ENCODE data around the gene NOS2.

Gene NOS2

DNA sequence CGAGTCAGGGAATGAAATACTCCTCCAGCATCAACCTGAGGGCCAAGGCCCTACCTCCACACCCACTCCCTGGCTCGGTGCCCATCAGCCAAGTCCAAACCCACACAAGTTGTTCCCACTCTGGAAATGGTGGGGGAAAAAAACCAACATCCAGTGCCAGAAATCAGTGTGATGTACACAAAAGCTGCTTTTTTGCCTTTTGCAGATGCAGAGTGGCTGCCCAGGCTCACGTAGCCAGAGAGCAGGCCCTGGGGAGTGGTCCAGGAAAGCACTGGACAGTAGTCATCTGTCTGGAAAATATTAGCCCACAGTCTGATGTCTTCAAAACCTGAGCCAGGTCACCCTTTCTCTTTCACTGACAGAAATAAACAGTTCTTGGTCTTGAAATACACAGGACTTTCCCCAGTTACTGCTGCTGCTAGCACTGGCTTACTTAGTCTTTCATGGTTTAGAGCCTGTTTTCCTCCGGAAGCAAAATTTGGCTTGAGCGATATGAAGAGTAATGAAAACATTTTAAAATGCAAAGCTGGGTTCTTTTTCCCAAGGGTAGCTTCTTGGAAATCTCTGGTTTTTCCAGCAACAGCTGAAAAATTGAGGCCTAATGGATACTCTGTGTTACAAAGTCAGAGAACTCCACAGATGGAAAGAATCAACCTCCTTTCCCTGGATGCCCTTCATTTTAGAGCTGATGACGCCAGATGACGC, 18.2 kb upstream of the NOS2 start:
- no peak for DNase-seq

DNA sequence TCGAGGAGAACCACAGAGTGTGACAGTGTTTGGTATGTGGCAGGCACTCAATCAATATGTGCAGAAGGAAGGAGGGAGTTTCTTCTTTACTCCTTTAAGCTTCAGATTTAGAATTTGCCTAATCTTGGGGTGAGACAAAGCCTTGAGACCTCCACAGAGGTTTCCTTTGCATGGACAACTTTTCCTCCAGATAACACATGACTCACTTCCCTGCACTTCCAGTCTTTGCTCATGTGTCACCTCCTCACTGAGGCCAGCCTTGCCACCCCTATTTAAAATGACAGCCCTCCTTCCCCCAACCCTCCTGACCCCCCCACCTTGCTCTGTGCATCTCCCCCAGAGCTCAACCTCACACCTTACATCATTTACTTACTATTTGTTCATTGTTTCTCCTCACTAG, 17.4 kb upstream of the NOS2 start:
- DNase-seq, result no peak

DNA sequence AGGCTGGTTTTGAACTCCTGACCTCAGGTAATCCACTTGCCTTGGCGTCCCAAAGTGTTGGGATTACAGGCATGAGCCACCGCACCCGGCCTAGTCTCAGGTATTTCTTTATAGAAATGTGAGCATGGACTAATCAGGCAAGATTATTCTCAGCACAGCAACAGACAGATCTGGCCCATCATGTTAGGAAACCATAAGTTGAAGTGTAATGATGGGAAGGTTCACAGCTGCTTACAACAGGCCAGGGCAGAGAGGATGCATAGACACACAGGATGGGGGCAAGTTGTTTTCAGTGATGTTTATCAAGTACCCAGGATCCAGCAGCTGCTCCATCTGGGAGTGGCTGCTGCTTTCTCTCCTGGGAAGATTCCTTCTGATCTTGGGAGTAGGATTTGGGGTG, 16.6 kb upstream of the NOS2 start:
- no peak for DNase-seq

DNA sequence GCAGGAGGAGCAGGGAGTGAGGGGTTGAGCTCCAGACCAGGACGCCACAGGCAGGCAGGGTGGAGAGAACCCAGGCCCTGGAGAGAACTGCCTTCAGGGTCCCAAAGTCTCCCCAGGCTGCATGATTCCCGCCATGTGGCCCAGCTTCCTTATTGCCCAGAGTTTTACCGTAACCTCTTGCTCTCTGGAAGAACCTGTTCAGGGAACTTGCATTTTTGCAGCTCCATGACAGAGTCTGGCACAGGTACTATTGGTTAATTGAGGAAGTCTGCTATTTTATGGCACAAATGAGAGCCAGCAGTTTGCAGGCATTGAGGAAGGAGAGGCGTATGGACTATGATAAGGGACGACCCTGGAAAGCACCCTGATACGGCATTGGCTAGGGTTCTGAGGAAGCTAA, 11.6 kb upstream of the NOS2 start:
- DNase-seq, result no peak

DNA sequence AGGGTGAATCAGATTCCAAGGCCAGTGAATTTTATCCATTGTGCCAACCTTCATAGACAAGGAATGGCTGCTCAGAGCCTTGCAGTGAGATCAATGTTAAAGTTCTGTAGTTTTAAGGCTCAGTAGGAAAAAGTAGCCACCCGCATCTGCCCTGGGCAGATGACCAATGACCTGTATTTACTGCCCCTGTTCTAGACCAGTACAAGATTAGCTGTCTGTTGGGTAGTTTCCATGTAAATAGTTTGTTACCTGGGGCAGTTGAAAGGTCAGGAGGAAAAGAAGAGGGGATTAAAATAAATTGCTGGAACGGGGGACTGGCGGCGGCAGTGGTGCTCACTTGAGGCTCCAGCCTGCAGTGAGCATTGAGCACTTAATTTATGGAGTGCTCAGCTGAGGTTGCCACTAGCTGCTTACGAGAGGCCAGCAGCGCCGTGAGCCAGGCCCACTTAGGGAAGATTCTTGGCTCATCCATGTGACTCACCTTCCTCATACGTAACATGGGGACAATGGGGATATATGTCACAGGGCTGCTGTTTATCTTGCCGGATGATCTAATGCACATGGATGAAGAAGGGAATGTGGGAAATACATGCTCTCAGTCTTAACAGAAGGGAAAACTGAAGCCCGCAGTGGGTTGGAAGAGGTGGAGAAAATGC, 10.7 kb upstream of the NOS2 start:
- no peak for DNase-seq

DNA sequence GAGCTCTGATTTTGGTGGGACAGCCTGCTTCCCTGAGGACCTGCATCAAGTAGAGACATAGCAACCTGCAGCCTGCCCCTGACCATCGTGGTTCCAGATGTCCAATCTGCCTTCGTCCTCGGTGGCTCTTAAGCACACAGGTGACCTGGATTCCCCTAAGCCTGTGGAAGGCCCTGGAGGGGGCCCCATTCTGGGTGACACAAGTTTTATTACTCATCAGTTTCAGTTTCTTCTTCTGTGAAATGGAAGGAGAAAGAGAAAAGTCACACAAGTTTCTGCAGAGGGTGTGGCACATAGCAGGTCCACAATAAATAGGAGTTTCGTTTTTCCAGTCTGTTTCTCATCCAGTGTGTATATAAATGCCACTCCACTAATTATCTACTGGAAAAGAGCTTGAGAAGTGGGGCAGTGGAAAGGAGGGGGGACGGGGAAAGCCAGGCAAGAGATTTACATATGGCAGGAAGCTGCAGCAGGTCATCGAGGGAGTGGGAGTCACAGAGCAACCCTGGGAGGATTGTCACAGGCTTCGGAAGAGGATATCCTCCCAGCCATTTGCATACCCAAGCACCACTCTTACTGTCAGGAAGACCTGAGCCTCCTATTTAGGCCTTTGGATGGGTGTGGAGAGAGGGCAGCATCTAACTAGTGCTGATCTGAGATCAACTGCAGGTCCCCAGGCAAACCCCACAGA, 10.0 kb upstream of the NOS2 start:
- no peak for DNase-seq

DNA sequence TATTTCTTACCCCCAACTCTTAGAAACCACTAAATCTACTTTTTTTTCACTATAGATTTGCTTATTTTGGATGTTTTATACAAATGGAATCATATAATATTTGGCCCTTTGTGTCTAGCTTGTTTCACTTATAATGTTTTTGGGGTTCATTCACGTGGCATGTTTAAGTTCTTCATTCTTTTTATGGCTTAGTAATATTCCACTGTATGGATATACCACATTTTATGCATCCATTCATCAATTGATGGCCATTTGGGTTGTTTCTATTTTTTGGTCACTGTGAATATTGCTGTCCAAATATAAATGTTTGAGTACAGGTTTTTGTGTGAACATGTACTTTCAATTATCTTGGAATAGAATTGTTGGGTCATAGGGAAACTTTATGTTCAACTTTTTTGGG, 9.2 kb upstream of the NOS2 start:
- no peak for DNase-seq

DNA sequence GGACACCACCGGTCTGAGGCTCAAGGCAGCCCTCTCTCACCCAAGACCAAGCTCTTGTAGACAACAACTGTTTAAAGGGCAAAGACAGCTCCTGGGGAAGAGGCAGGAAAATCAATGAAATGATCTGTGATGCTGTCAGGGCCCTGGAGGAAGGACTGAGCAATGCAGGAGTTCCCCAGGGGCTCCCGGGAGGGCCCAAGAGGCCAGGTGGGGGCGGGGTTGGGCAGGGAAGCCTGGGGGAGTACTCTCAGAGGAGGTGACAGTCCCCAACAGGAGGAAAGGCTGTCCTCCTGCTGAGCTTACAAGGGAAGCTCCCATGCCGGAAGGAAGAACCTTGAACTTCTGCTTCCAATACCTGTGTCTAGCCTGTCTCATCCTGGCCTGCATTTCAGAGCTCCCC, 8.3 kb upstream of the NOS2 start:
- DNase-seq, result no peak

DNA sequence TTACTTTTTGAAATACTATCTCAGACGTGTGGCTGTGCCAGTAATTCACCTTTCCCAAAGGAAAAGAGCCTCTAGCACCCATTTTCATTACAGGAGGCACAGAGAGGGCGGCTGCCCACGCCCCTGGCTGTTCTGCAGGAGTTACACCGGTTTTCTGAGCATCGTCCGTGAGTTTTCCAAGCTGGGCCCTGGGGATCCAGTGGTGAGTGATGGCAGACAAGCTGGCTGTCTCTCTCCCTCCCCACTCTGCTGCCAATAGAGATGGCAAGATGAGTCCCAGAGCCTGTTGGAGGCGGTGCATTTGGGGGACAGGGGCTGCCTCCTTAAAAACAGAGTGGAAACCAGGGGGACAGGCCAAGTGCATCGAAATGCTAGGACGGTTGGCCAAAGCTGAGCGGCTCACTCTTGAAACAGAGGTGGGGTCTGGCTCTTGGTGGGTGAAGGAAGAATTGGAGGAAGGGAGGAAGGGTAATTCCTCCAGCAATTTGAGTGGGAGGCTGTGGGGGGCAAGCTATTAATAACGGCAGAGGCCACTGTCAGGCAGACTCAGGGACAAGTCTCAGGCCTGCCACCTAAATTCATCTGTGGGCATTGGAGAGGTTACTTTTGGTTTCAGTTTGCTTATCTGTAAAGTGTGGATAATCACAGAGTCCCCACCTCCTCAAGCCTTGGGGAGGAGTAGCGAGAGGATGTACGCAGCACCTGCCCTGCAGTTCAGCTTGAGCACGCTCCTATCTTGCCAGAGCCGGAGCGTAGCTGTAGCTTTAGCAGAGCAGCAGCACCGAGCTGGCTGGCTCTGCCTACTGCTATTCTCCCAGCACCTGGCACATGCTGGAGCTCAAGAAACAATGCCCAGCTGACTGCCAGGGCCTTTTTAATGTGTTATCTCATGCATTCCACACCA, 7.5 kb upstream of the NOS2 start:
- DNase-seq, result no peak

DNA sequence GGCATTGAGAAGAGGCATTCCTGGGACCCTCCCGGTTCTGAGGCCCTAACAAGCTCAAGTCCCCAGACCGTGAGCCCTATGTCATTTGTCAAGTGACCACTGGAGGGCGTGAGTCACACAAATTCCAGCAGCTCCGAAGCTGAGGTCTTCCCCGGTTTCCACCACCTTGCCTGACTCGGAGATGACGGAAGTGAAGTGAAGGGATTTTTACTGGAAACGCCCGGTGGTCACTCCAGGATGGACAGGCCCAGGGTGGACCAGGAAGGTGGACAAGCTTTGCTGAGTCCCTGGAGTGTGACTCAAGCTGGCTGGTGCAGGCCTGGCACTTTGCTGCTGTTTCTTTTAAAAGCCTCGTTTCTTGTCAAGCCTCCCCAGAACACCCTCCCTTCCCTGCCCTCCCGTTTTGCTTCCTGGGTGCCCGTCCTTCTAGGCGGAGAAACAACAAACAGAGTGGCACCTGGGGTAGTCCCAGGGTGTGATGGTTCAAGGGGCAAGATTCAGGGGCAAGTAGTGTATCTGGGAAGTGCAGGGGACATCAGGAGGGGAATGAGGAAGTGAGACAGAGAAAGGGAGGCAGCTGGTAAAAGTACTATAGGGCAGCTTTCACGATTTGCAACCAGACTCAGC, 5.3 kb upstream of the NOS2 start:
- peak; percentile 60 for DNase-seq

DNA sequence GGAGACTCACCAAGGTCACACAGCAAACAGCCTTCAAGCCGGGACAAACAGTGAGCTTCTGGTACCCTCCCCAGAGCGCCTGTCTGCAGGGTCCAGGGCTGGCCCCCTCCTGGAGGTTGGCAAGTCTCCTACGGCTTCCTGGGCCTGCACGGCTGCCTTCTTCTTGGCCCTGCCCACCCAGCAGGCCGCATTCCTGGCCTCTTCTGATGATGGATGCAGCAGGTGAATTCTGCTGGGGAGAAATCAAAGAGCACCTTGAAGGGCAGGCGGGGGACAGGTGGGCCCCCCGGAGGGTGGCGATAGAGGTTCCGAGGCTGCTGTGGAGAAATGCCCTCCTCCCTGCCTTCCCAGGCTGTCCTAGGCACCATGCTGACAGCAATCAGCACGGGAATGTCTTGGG, 3.8 kb upstream of the NOS2 start:
- no peak for DNase-seq

DNA sequence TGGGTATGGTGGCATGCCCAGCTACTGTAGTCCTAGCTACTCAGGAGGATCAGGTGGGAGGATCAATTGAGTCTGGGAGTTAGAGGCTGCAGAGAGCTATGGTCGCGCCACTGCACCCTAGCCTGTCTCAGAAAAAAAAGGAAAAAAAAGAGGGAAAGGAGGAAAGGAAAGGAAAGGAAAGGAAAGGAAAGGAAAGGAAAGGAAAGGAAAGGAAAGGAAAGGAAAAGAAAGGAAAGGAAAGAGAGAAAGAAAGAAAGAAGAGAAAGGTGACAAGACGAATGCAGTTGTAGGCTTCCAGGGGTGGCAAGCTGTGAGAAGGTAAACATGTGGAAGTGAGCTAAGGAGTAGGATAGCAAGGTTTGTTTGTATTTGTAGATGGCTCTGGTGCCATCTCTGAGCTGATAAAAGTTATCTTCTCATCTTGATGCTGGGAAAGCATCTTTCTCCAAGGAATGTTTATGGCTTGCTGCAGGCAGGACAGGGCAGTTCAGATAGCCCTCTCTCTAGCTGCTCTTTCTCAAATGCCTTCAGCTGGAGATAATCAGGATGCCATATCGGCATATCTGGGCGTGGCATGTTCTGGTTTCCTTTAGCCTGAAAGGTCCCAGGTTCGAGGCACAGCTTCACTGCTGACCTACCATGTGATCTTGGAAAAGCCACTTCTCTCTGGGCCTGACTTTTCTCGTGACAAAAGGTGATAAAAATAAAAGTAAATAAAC, 2.8 kb upstream of the NOS2 start:
- no peak for DNase-seq

DNA sequence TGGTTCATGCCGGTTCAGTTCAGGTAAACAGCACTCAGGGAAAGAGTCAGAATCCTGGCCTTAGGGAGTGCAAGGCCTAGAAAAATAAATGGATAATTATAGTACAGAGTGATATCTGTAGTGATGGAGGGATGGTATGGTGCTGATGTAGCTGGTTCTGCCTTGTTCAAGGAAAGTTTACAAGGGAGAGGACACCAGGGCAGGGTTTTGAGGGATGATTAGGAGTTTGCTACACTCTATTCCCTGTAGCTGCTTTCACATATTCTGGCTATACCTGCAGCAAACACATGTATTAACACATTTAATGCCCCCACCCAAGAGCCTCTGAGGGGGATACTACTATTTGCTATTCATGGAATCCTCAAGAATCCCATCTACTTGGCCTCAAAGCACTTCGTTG, 1.7 kb upstream of the NOS2 start:
- no peak for DNase-seq

DNA sequence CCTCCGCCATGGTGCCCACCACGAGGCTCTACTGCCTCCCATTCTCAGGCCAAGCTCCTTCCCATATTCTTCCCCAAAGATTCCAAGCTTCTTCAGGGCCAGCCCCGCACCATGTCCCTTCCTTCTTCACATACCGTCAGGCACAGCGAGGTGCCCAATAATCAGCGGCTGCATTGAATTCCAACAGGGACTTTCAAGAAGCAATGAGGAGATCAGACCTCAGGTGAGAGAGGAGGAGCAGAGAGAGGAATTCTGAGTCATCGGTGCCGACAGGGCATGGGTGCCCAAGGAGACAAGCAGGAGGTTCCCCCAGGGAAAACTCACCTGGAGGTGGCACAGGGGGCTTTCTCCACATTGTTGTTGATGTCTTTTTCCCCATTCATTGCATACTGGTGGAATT, 2.0 kb downstream of the NOS2 start:
- DNase-seq, result no peak

DNA sequence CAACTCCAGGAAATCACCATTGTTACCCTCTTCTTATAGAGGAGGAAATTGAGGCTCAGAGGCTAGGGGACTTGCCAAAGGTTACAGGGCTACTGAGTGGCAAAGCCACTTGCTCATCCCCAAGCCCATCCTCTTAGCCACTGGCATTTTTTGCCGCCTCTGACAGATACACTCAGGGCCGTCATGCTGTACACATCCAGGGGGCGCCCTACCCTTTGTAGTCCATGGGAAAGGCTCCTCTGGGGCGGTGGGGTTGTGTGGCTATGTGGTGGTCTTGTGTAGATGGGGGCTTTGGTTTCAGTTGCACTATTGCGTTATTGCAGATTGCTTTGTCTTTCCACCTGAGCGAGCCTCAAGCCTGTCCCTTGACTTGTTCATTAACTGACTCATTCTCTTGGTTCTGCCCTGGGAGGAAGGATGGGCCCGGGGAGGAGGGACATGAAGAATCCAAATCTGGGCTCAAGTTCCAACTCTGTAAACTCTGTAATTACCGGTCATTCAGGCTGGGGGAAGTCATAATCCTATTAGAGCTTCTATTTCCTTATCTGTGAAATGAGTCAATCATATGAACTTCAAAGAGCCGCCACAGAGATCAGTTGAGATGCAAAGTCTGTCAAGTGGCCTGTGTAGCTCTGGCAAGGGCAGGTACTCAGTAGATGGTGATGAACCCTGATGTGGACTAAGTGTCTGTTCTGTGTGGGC, 2.8 kb downstream of the NOS2 start:
- DNase-seq, result no peak

DNA sequence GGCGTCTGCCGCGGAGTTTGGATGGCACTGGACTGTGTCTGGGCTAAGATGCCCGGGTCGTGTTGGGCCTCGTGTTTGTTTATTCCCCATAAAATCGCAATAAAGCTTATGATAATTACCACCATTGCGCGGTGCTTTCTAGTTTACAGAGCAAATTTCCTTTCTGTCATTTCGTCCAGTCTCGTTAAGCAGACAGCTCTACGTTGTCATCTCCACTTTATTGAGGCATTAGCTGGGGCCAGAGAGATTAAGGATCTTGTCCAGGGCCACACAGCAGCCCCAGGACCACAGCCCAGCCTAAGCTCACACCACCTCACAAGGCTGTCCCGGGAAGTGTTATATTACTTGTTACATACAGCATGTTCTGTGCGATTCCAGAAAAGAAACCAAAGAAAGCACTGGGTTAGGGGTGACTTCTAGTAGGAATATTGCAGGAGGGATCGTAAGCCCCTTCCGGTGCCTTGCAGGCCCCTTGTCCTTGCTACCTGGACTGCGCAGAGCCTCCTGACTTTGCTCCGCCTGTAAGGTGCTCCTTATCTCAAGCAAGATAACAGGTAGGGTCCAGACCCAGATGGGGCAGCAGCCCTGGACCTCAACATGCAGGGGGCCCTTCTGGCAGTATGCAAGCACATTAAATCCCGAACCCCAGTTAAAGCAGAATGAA, 6.3 kb downstream of the NOS2 start:
- DNase-seq, result no peak

DNA sequence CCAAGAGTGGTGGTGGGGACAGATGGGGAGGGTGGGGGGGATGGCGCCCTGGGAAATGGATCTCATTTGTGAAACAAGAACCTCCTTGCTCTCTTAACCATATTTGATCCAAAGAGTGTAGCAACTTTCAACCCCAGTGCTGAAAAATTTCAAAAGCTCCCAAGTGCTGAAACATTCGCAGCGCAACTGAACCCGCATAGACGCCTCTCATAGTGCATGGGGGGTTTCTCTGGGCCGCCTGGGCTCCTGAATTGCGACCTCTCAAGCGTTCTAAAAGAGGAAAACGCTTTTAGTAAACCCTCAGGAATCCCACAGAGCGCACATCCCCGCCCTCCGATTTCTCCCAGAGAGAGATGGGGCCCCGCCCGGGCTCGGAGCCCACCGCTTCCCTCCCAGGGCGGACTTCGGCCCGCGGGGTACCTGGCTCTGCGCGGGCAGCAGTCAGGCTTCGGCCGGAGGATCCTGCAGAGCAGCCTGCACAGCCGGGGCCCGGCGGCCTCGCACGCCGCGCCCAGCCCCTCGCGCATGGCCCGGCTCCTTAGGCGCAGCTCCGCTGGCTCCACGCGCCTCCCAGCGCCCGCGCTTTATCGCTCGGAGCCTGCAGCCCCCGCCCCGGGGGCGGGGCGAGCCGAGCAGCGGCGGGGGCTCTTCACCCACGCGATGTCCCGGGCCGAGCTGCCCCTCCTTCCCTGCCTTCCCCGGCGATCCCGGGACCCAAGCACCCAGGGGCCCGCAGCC, 7.0 kb downstream of the NOS2 start:
- peak; percentile 24 for DNase-seq

DNA sequence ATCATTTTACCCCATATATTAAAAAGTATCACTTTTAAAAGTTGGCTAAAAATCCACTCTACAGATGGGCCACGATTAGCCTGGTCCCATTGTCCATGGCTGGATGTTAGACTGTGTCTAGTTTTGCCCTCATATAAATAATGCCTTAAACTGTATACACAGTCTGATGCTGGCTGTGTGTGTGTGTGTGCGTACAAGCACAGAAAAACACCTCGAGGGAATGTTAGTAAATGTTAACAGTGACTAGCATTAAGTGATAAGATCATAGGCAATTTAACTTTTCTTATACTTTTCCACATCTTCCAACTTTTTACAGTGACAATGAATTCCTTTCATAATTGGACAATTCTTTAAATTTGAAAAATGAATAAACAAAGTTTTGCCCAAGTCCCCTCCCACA, 8.2 kb downstream of the NOS2 start:
- no peak for DNase-seq

DNA sequence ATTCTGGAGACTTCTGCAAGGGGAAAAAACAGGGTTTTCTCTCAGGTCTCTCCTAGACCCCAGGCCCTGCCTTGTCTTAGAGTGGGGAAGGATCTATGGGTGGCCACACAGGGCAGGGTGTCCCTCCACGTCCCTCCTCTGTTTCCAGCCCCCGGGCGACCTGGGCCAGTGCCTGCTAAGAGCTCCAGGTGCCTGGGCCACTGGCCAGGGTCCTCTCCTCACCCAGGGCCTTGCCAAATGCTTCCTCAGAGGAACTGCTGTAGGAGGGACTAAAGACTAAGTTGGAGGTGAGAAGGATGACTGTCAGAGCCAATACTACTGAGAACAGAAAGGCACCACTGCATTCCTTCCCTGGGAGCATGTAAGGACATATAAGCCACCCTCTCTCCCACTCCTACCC, 11.4 kb downstream of the NOS2 start:
- DNase-seq, result no peak
